Stomach smooth muscle (tissue), 2 donors: Measurements from ENCODE around the gene MEF2C.
"Not testable (repeated sequence)": the region's sequence is repeated elsewhere in the genome, so short reads cannot be mapped to it uniquely, and the experiment has no call there.

ENCODE experiments used
- H3K27ac ChIP-seq: one replicate; pipeline ENCODE4 v1.7.0; 2013; ENCODE audit warnings: mild to moderate bottlenecking, low read length, inconsistent platforms
- H3K27me3 ChIP-seq, 2 donors: one replicate each; pipeline ENCODE4 v1.7.0; 2013; ENCODE audit warnings: low read length in 2 of 2; ENCODE audit not compliant: insufficient read depth in 2 of 2, control insufficient read depth in 1 of 2
- H3K36me3 ChIP-seq, 2 donors: one replicate each; pipeline ENCODE4 v1.7.0; 2013; ENCODE audit warnings: low read length in 2 of 2; ENCODE audit not compliant: control insufficient read depth in 2 of 2, insufficient read depth in 2 of 2
- H3K4me1 ChIP-seq: one replicate; pipeline ENCODE4 v1.7.0; 2013; ENCODE audit warnings: low read length; ENCODE audit not compliant: control insufficient read depth, insufficient read depth
- H3K4me3 ChIP-seq, 2 donors: one replicate each; pipeline ENCODE4 v1.7.0; 2013; ENCODE audit warnings: low read length in 2 of 2
- H3K9ac ChIP-seq, 2 donors: one replicate each; pipeline ENCODE4 v1.7.0; 2013; ENCODE audit warnings: low read length in 2 of 2, mild to moderate bottlenecking in 1 of 2
- H3K9me3 ChIP-seq, 2 donors: one replicate each; pipeline ENCODE4 v1.7.0; 2013; ENCODE audit warnings: low read length in 2 of 2; ENCODE audit not compliant: control insufficient read depth in 2 of 2
- donor health status: healthy.
- donor health status: Pancreatic carcinoma.

Gene MEF2C

GRCh38 chr5:88804444-88804843, 78.5 kb downstream of the MEF2C start:
- peaks cover 12 to 15% of the 10 kb centered on the region in 2 donors for H3K36me3 ChIP-seq
- H3K27me3 ChIP-seq, result no peaks in the 10 kb centered on the region
- H3K9me3 ChIP-seq, result no peaks in the 10 kb centered on the region
- no peak overlapping the region for H3K9ac ChIP-seq
- H3K4me1 ChIP-seq, result no peaks in the 10 kb centered on the region
- H3K27ac ChIP-seq, result no peak overlapping the region
- H3K4me3 ChIP-seq, result no peak overlapping the region

- H3K4me3 ChIP-seq, result no peak overlapping the region
- peaks cover 12 to 15% of the 10 kb centered on the region in 2 donors for H3K36me3 ChIP-seq
- no peaks in the 10 kb centered on the region for H3K27me3 ChIP-seq
- no peak overlapping the region for H3K27ac ChIP-seq
- no peak overlapping the region for H3K9ac ChIP-seq
- H3K9me3 ChIP-seq, result no peaks in the 10 kb centered on the region
- H3K4me1 ChIP-seq, result no peaks in the 10 kb centered on the region
Observed at GRCh38 chr5:88803309-88803708, 79.7 kb downstream of the MEF2C start.

- Histone ChIP-seq H3K4me1 (no peaks in the 10 kb centered on the region), H3K27me3 (no peaks in the 10 kb centered on the region), H3K9ac (no peak overlapping the region), H3K36me3 (peaks cover 12 to 15% of the 10 kb centered on the region in 2 donors), H3K27ac (no peak overlapping the region), H3K9me3 (no peaks in the 10 kb centered on the region), H3K4me3 (no peak overlapping the region)
Observed at GRCh38 chr5:88799938-88800535, 82.9 kb downstream of the MEF2C start.

- not testable (repeated sequence) for H3K27ac ChIP-seq, H3K4me1 ChIP-seq, H3K9me3 ChIP-seq, H3K27me3 ChIP-seq, H3K4me3 ChIP-seq, H3K9ac ChIP-seq, H3K36me3 ChIP-seq
Observed at GRCh38 chr5:88798933-88799332, 84.1 kb downstream of the MEF2C start.

GRCh38 chr5:88793797-88794196, 89.2 kb downstream of the MEF2C start:
- H3K36me3 ChIP-seq, H3K9ac ChIP-seq: not testable (repeated sequence)

GRCh38 chr5:88792144-88792840, 90.7 kb downstream of the MEF2C start:
- Histone ChIP-seq H3K27me3 (no peaks in the 10 kb centered on the region), H3K9me3 (no peaks in the 10 kb centered on the region), H3K27ac (no peak overlapping the region), H3K4me3 (no peak overlapping the region), H3K4me1 (no peaks in the 10 kb centered on the region), H3K9ac (no peak overlapping the region), H3K36me3 (peaks cover 0 to 2% of the 10 kb centered on the region in 2 donors)

More at GRCh38 chr5:88793797-88794196, 89.2 kb downstream of the MEF2C start:
- not testable (repeated sequence) for H3K27me3 ChIP-seq, H3K27ac ChIP-seq, H3K9me3 ChIP-seq, H3K4me1 ChIP-seq, H3K4me3 ChIP-seq

GRCh38 chr5:88787856-88788255, 95.1 kb downstream of the MEF2C start:
- Histone ChIP-seq H3K36me3 (no peaks in the 10 kb centered on the region), H3K4me1 (no peaks in the 10 kb centered on the region), H3K9ac (no peak overlapping the region), H3K27me3 (no peaks in the 10 kb centered on the region), H3K9me3 (no peaks in the 10 kb centered on the region), H3K27ac (no peak overlapping the region), H3K4me3 (no peak overlapping the region)

- Histone ChIP-seq H3K4me3 (no peak overlapping the region), H3K27ac (no peak overlapping the region)
Observed at GRCh38 chr5:88786789-88787188, 96.2 kb downstream of the MEF2C start.

GRCh38 chr5:88785746-88786565, 97.0 kb downstream of the MEF2C start:
- Histone ChIP-seq H3K4me3 (peak overlapping the region; percentile 15 to 45), H3K27me3 (no peaks in the 10 kb centered on the region), H3K36me3 (no peaks in the 10 kb centered on the region), H3K27ac (no peak overlapping the region), H3K9me3 (no peaks in the 10 kb centered on the region), H3K4me1 (no peaks in the 10 kb centered on the region), H3K9ac (no peak overlapping the region)

More at GRCh38 chr5:88786789-88787188, 96.2 kb downstream of the MEF2C start:
- H3K9me3 ChIP-seq, result no peaks in the 10 kb centered on the region
- H3K36me3 ChIP-seq, result no peaks in the 10 kb centered on the region
- no peaks in the 10 kb centered on the region for H3K4me1 ChIP-seq
- H3K27me3 ChIP-seq, result no peaks in the 10 kb centered on the region
- H3K9ac ChIP-seq, result no peak overlapping the region

- Histone ChIP-seq H3K27me3 (no peaks in the 10 kb centered on the region), H3K4me3 (no peak overlapping the region), H3K36me3 (no peaks in the 10 kb centered on the region), H3K9me3 (no peaks in the 10 kb centered on the region), H3K9ac (no peak overlapping the region), H3K4me1 (no peaks in the 10 kb centered on the region), H3K27ac (no peak overlapping the region)
Observed at GRCh38 chr5:88782571-88782970, 100.4 kb downstream of the MEF2C start.
